IPS-18a (cell line): Measurements from ENCODE around the gene CCZ1B.
"Not testable (repeated sequence)": the region's sequence is repeated elsewhere in the genome, so short reads cannot be mapped to it uniquely, and the experiment has no call there.

Experiments used
- H3K27ac ChIP-seq: one replicate; pipeline ENCODE4 v1.5.1; 2013; ENCODE audit warnings: low read length
- H3K27me3 ChIP-seq: one replicate; pipeline ENCODE4 v1.6.1; 2013; ENCODE audit warnings: mild to moderate bottlenecking, low read length; ENCODE audit not compliant: control insufficient read depth, insufficient read depth
- H3K36me3 ChIP-seq: one replicate; pipeline ENCODE4 v1.6.1; 2013; ENCODE audit warnings: low read depth, low read length; ENCODE audit not compliant: control insufficient read depth
- H3K4me1 ChIP-seq: one replicate; pipeline ENCODE4 v1.6.1; 2013; ENCODE audit warnings: low read depth, low read length; ENCODE audit not compliant: control insufficient read depth
- H3K4me3 ChIP-seq: one replicate; pipeline ENCODE4 v1.5.1; 2013; ENCODE audit warnings: low read length
- H3K9ac ChIP-seq: one replicate; pipeline ENCODE4 v1.6.1; 2013; ENCODE audit warnings: mild to moderate bottlenecking, low read length, moderate library complexity
- H3K9me3 ChIP-seq: one replicate; pipeline ENCODE4 v1.6.1; 2013; ENCODE audit warnings: low read depth, low read length; ENCODE audit not compliant: control insufficient read depth

Gene CCZ1B

DNA sequence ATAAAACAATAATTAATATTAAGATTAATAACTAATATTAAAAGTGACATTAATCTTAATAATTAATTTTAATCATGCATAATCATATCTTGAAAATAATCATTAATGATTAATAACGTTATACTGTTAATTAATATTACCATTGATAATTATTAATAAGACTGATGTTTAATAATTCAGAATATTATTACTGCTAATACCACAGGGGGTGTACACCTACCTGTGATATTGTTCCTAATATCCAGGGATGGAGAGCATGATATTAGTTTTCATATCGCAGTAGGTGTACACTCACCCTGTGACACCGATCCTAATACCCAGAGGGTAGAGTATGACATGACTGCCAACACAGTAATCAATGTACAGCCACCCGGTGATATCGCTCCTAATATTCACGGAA is 23.1 kb upstream of the CCZ1B start:
- H3K27ac ChIP-seq, H3K4me1 ChIP-seq, H3K27me3 ChIP-seq, H3K36me3 ChIP-seq, H3K4me3 ChIP-seq, H3K9ac ChIP-seq, H3K9me3 ChIP-seq: not testable (repeated sequence)

DNA sequence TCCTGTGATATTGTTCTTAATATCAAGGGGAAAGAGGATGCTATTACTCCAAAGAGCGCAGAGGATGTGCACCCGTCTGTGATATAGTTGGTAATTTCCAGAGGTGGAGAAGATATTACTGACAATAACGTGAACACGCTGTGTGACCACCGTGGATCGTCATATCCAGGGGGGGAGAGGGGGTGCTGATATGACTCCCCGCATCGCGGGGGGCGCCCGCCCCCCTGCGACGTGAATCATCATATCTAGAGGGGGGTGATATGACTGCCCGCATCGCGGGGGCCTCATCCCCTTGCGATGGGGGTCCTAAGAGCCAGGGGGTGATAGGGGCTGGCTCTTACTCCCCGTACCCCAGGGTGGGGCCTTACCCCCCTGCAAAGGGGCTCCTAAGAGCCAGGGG is 21.7 kb upstream of the CCZ1B start:
- H3K27ac ChIP-seq, H3K4me3 ChIP-seq, H3K36me3 ChIP-seq, H3K27me3 ChIP-seq, H3K4me1 ChIP-seq, H3K9ac ChIP-seq, H3K9me3 ChIP-seq: not testable (repeated sequence)

DNA sequence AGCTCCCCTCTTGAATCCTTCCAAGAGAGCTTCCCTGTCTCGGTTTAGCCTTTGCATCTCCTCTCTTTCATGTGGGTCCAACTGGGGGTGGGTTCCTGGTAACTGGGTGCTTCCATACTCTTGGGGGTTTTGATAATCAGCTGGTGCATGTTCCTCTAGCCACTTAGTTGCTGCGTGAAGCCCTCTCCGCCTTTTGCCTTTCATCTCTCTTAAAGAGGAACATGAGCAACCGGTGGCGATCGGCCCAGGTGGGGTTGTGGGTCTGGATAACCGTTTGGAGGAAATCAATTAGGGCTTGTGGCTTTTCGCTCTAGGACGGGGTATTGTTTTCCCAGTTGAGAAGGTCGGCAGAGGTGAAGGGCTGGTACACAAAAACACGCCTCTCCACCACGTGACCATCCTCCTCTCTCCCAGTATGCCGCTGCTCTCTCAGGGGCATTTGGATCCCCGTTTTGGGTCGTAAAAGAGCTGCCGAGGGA is 19.9 kb upstream of the CCZ1B start:
- not testable (repeated sequence) for H3K27ac ChIP-seq, H3K9me3 ChIP-seq, H3K36me3 ChIP-seq, H3K27me3 ChIP-seq, H3K4me3 ChIP-seq, H3K4me1 ChIP-seq, H3K9ac ChIP-seq

DNA sequence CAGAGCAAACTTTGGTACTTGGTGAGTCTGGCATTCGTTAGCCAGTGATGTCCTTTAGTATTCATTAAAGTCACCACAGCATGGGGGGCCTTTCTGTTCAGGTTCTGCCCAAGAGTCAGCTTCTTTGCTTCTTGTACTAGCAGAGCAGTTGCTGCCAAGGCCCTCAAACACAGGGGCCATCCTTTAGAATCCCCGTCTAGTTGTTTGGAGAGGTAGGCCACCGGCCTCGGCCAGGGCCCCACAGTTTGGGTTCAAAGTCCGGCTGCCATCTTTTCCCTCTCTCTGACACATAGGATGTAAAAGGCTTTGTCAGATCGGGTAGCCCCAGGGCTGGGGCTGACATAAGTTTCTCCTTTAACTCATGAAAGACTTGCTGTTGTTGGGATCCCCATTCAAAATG is 17.6 kb upstream of the CCZ1B start:
- H3K4me3 ChIP-seq, H3K9ac ChIP-seq, H3K27ac ChIP-seq, H3K9me3 ChIP-seq, H3K36me3 ChIP-seq, H3K27me3 ChIP-seq, H3K4me1 ChIP-seq: not testable (repeated sequence)

DNA sequence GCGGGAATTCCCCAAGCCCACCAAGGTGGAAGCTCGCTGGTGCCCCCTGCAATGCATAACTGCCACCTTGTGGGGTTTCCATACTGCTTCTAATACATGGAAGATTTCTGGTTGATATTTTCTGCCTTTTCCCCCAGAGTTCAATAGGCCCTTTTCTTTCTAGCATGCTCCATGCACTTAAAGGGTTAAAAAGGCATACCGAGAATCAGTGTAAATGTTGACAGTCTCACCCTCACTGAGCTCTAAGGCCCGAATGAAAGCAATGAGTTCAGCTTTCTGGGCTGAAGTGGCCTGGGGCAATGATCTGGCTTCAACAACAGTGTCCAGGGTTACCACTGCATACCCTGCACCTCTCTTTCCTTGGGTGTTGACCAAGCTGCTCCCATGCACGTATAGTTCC is 17.0 kb upstream of the CCZ1B start:
- H3K36me3 ChIP-seq, H3K4me3 ChIP-seq, H3K27ac ChIP-seq, H3K9me3 ChIP-seq, H3K27me3 ChIP-seq, H3K9ac ChIP-seq, H3K4me1 ChIP-seq: not testable (repeated sequence)

DNA sequence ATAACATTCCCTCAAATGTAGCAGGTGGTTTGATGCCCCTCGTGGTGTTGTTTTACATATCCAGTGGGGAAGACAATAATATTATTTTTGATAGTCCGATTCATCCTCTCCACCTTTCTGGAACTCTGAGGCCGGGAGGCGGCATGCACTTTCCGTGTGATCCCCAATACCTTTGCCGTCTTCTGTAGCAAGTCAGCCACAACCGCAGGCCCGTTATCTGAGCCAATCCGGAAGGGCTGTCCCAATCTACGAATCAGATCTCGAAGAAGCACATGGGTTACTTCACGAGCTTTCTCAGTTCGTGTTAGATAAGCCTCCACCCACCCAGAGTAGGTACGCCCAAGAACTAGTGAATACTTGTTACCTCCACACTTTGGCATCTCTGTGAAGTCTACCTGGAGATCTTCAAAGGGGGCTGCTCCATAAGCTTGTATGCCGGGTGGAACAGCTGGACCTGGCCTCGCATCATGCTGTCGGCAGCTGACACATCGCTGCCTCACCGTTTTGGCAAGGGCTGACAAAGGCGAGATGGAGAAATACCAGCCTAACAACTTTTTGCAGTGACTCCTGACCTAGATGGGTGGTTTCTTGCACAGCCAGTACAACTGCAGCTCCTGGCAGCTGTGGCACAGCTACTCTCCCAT is 16.3 kb upstream of the CCZ1B start:
- H3K9ac ChIP-seq, H3K9me3 ChIP-seq, H3K27ac ChIP-seq, H3K4me3 ChIP-seq, H3K36me3 ChIP-seq, H3K27me3 ChIP-seq, H3K4me1 ChIP-seq: not testable (repeated sequence)

DNA sequence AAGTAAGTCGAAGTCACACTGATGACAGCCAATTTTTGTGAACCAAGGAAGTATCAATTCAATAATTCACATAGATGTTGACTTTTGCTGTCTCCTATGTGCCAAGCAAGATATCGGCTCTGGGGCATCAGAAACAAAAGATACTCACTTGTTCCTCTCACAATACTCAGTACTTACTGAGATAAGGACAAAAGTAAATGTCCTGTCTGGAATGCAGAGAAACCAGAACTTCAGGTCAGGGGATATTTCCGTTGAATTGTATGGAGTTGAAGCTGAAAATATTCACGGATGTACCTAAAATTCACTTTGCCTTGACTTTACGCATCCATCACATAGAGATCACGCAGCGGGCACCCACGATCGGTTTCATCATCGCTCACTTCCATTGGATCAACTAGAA is 11.0 kb upstream of the CCZ1B start:
- H3K9me3 ChIP-seq, H3K27ac ChIP-seq, H3K27me3 ChIP-seq, H3K4me3 ChIP-seq, H3K36me3 ChIP-seq, H3K9ac ChIP-seq, H3K4me1 ChIP-seq: not testable (repeated sequence)

DNA sequence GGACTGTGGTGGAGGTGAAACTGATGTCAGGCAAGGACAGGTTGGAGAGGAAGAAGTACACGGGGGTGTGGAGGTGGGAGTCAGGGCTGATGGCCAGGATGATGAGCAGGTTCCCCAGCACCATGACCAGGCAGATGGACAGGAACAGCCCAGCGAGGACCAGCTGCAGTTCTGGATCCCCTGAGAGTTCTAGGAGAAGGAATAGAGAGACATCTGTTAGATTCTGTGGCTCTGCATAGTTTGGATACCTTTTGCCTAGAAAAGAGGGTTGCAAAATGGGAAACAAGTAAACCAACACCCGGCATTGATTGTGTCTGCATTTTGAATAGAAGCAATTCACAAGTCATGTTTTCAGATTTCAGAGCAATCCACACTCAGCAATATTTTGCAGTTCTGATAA is 9.4 kb upstream of the CCZ1B start:
- not testable (repeated sequence) for H3K27me3 ChIP-seq, H3K9ac ChIP-seq, H3K4me3 ChIP-seq, H3K27ac ChIP-seq, H3K4me1 ChIP-seq, H3K9me3 ChIP-seq, H3K36me3 ChIP-seq

DNA sequence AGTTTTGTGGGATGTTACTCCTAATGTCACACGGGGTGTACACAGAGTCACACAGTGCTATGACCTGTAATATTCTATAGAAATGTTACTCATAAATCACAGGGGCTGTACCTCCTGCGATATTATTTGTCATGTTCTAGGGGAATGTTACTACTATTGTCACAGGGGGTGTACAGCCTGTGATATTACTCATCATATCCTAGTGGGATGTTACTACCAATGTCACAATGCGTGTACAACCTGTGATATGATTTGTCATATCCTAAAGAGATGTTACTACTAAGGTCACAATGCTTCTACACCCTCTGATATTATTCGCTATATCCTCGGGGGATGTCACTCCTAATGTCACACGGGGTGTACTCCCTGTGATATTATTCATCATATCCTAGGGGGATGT is 7.6 kb upstream of the CCZ1B start:
- Histone ChIP-seq H3K9ac (no peak overlapping the region), H3K4me3 (no peak overlapping the region), H3K27ac (no peak overlapping the region), H3K36me3 (no peaks in the 10 kb centered on the region), H3K9me3 (no peaks in the 10 kb centered on the region), H3K27me3 (no peaks in the 10 kb centered on the region), H3K4me1 (no peaks in the 10 kb centered on the region)

DNA sequence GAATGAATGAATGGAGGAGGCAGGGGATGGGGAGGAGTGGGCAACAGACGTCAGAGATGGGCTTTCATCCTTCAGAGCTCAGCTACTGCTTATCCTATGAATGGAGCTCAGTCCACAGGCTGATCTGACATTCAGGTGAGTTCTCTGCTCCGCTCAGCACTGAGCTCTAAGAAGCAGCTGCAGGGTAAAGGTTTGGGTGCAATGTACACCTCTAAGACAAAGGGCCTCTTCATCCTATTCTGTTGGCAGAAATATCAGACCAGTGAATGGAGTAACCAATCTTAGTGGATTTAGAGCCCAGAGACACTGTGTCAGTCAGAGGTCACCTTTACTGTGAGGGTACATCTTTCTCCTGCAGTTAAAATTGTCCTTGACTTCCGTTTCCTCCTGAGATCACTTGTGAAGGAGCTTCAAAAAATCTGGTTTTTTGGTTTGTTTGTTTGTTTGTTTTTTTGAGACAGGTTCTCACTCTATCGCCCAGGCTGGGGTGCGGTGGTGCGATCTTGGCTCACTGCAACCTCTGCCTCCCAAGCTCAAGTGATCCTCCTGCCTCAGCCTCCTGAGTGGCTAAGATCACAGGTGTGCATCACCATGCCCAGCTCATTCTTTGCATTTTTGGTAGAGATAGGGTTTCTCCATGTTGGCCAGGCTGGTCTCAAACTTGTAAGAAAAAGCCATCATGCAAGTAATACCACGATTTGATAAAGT is 5.1 kb upstream of the CCZ1B start:
- H3K4me3 ChIP-seq: no peak overlapping the region
- no peak overlapping the region for H3K27ac ChIP-seq
- no peaks in the 10 kb centered on the region for H3K27me3 ChIP-seq
- no peaks in the 10 kb centered on the region for H3K4me1 ChIP-seq
- no peaks in the 10 kb centered on the region for H3K36me3 ChIP-seq
- no peak overlapping the region for H3K9ac ChIP-seq
- H3K9me3 ChIP-seq: no peaks in the 10 kb centered on the region

DNA sequence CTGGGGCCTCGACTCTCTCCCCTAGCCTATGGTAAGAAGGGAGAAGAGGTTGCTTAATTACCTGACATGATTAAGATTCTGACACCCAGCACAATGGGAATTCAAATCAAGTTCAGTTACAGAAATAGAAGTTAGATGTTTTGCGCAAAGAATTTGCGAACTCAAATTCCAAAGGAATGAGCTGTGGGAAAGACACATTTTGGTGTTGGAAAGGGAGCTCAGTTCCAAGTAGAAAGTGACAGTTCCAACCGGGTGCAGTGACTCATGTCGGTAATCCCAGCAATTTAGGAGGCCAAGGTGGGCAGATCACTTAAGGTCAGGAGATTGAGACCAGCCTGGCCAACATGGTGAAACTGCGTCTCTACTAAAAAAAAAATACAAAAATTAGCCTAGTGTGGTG is 4.0 kb upstream of the CCZ1B start:
- not testable (repeated sequence) for H3K9ac ChIP-seq, H3K4me3 ChIP-seq, H3K27me3 ChIP-seq, H3K9me3 ChIP-seq, H3K27ac ChIP-seq, H3K36me3 ChIP-seq, H3K4me1 ChIP-seq

DNA sequence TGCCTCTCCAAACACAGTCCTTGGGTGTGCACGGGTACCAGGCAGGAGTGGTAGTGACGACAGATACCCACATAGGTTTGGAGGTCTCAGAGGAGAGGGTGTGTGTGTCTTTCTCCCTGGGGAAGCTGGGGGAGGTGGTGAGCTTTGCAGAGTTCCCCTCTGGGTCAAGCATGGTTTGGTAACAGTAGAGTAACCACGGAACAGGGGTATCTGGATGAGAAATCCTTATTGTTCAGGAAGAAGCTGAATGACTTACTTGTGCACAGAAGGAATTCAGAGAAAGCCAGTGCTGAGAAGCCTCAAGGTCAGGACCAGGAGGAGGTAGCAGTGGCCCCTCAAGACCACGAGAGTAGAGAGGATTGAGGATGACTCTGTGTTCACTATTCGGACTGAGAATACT is 3.5 kb upstream of the CCZ1B start:
- not testable (repeated sequence) for H3K9me3 ChIP-seq, H3K27ac ChIP-seq, H3K4me3 ChIP-seq, H3K27me3 ChIP-seq, H3K4me1 ChIP-seq, H3K9ac ChIP-seq, H3K36me3 ChIP-seq
